ENCODE data around the gene GMPR2. TPM values are rescaled to one million over a fixed set of nuclear protein-coding genes. Genes with fewer than 3 reads are reported as not detected.
A peak's percentile ranks its signal among the peaks of the same experiment; 100 is the strongest.

GMPR2 gene
- total and polyA plus RNA-seq, 2 of the 13 experiments (the other 11 are each of a cell fraction or from before 2014, with no cell fraction given), result 210 to 273 TPM

DNA sequence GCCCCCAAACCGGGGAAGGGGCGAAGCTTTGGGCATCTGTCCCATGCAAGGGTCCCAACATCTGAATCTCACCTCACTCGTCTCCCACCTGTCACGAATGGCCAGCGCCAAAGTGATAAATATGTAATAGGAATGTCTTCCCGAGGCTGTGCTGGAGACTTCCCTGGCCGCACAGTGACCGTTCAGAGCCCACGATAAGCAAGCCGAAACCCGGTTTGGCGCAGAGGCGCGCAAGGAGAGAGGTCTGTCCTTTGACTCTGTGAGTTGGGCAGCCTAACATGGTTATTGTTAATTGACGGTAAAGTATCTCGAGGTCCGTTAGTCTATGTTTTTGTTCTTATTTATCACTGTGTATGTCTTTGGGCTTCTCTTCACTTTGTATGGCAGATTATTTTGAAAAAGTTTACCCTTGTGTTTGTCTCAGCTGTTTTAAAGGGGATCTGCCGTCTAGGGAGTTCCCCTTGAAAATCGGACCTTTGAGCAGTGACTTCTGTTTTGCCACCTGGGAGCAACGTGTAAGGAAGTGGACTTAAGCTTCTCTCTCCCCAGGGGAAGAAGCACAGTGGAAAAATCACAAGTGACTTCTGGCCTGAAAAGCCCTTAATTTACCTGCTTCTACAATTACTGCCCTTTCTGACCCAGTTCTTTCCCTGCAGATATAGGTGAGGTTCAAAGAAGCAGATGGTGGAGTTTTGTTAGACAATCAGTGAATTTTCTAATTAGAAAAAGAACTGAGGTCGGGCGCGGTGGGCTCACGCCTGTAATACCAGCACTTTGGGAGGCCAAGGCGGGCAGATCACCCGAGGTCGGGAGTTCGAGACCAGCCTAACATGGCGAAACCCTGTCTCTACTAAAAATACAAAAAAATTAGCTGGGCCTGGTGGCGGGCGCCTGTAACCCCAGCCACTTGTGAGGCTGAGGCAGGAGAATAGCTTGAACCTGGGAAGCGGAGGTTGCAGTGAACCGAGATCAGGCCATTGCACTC, 36.4 kb upstream of the GMPR2 start (continued):
- TF ChIP-seq, protein P1, sequence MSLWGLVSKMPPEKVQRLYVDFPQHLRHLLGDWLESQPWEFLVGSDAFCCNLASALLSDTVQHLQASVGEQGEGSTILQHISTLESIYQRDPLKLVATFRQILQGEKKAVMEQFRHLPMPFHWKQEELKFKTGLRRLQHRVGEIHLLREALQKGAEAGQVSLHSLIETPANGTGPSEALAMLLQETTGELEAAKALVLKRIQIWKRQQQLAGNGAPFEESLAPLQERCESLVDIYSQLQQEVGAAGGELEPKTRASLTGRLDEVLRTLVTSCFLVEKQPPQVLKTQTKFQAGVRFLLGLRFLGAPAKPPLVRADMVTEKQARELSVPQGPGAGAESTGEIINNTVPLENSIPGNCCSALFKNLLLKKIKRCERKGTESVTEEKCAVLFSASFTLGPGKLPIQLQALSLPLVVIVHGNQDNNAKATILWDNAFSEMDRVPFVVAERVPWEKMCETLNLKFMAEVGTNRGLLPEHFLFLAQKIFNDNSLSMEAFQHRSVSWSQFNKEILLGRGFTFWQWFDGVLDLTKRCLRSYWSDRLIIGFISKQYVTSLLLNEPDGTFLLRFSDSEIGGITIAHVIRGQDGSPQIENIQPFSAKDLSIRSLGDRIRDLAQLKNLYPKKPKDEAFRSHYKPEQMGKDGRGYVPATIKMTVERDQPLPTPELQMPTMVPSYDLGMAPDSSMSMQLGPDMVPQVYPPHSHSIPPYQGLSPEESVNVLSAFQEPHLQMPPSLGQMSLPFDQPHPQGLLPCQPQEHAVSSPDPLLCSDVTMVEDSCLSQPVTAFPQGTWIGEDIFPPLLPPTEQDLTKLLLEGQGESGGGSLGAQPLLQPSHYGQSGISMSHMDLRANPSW (CRISPR knock-in tag; IDR thresholded peaks at IDR 0.05; ENCODE audit: borderline replicate concordance), result no peak
- TF ChIP-seq, protein P2, sequence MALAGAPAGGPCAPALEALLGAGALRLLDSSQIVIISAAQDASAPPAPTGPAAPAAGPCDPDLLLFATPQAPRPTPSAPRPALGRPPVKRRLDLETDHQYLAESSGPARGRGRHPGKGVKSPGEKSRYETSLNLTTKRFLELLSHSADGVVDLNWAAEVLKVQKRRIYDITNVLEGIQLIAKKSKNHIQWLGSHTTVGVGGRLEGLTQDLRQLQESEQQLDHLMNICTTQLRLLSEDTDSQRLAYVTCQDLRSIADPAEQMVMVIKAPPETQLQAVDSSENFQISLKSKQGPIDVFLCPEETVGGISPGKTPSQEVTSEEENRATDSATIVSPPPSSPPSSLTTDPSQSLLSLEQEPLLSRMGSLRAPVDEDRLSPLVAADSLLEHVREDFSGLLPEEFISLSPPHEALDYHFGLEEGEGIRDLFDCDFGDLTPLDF (CRISPR knock-in tag; IDR thresholded peaks at IDR 0.05), result no peak
- TF ChIP-seq ZNF558 (CRISPR knock-in tag; IDR thresholded peaks at IDR 0.05; ENCODE audit: borderline replicate concordance) (no peak), NR2F2 (IDR thresholded peaks at IDR 0.05; ENCODE audit: borderline replicate concordance, low read depth) (no peak), ZNF124 (CRISPR knock-in tag; IDR thresholded peaks at IDR 0.05) (no peak), ZFAT (CRISPR knock-in tag; conservative IDR thresholded peaks at IDR 0.05) (peak; percentile 16; the same call in 1 of the 2 replicates), CBX2 (IDR thresholded peaks at IDR 0.05; ENCODE audit: low read depth, low read length) (no peak), CBX2 (CRISPR knock-in tag; IDR thresholded peaks at IDR 0.05; ENCODE audit: low read depth) (0 out of 2 replicates have a peak, but pooled peaks have one; percentile 19), TARDBP (CRISPR knock-in tag; IDR thresholded peaks at IDR 0.05) (peak; percentile 18; the same call in 1 of the 2 replicates), ZNF549 (CRISPR knock-in tag; IDR thresholded peaks at IDR 0.05) (peak; percentile 44; the same call in 1 of the 2 replicates), MATR3 (CRISPR knock-in tag; IDR thresholded peaks at IDR 0.05) (0 out of 2 replicates have a peak, but pooled peaks have one; percentile 15), FOXO1 (CRISPR knock-in tag; IDR thresholded peaks at IDR 0.05) (no peak), ZNF17 (CRISPR knock-in tag; IDR thresholded peaks at IDR 0.05) (no peak), RAD51 (IDR thresholded peaks at IDR 0.05; ENCODE audit: borderline replicate concordance) (no peak), ZNF331 (CRISPR knock-in tag; IDR thresholded peaks at IDR 0.05) (0 out of 2 replicates have a peak, but pooled peaks have one; percentile 25), NONO (IDR thresholded peaks at IDR 0.05) (no peak), NONO (CRISPR knock-in tag; conservative IDR thresholded peaks at IDR 0.05) (no peak), CREM (IDR thresholded peaks at IDR 0.05) (no peak), CREM (CRISPR knock-in tag; IDR thresholded peaks at IDR 0.05) (no peak)
- TF ChIP-seq, protein P3, sequence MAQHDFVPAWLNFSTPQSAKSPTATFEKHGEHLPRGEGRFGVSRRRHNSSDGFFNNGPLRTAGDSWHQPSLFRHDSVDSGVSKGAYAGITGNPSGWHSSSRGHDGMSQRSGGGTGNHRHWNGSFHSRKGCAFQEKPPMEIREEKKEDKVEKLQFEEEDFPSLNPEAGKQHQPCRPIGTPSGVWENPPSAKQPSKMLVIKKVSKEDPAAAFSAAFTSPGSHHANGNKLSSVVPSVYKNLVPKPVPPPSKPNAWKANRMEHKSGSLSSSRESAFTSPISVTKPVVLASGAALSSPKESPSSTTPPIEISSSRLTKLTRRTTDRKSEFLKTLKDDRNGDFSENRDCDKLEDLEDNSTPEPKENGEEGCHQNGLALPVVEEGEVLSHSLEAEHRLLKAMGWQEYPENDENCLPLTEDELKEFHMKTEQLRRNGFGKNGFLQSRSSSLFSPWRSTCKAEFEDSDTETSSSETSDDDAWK (CRISPR knock-in tag; IDR thresholded peaks at IDR 0.05), result no peak
- TF ChIP-seq, protein P4, sequence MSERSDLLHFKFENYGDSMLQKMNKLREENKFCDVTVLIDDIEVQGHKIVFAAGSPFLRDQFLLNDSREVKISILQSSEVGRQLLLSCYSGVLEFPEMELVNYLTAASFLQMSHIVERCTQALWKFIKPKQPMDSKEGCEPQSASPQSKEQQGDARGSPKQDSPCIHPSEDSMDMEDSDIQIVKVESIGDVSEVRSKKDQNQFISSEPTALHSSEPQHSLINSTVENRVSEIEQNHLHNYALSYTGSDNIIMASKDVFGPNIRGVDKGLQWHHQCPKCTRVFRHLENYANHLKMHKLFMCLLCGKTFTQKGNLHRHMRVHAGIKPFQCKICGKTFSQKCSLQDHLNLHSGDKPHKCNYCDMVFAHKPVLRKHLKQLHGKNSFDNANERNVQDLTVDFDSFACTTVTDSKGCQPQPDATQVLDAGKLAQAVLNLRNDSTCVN (CRISPR knock-in tag; IDR thresholded peaks at IDR 0.05; ENCODE audit: borderline replicate concordance), result no peak
- TF ChIP-seq, protein P5, sequence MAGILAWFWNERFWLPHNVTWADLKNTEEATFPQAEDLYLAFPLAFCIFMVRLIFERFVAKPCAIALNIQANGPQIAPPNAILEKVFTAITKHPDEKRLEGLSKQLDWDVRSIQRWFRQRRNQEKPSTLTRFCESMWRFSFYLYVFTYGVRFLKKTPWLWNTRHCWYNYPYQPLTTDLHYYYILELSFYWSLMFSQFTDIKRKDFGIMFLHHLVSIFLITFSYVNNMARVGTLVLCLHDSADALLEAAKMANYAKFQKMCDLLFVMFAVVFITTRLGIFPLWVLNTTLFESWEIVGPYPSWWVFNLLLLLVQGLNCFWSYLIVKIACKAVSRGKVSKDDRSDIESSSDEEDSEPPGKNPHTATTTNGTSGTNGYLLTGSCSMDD (CRISPR knock-in tag; IDR thresholded peaks at IDR 0.05), result 0 out of 2 replicates have a peak, but pooled peaks have one; percentile 3
